SK-N-SH treated with all-trans-retinoic acid at 6 μM for 48 hours (cell line): Measurements from ENCODE around the gene TNFRSF1B.

ENCODE experiments used
- ATAC-seq: fragments of 200-7000 bp; cut with Tn5 transposase; 3 replicates; pipeline ENCODE4 v1.9.1; 2020; ENCODE audit warnings: mild to moderate bottlenecking, moderate library complexity
- ARNTL ChIP-seq: fragments of 450-650 bp; formaldehyde crosslinking; IDR thresholded peaks from 2 replicates; pipeline ENCODE4 v1.5.0; 2020; ENCODE audit warnings: low read depth, mild to moderate bottlenecking, moderate library complexity, borderline replicate concordance
- BACH2 ChIP-seq: fragments of 250-450 bp; sonication (Bioruptor Pico); IDR thresholded peaks from 2 replicates; pipeline ENCODE4 v1.9.0; 2021; ENCODE audit warnings: mild to moderate bottlenecking, borderline replicate concordance
- CSDC2 ChIP-seq: fragments of 250-450 bp; sonication (Bioruptor Pico); IDR thresholded peaks from 2 replicates; pipeline ENCODE4 v1.5.0; 2020; ENCODE audit warnings: mild to moderate bottlenecking, moderate library complexity
- CSRNP3 ChIP-seq: fragments of 250-450 bp; sonication (Bioruptor Pico); IDR thresholded peaks from 2 replicates; pipeline ENCODE4 v1.5.1; 2021; ENCODE audit warnings: mild to moderate bottlenecking, moderate library complexity
- ESRRG ChIP-seq: fragments of 250-450 bp; sonication (Bioruptor Pico); IDR thresholded peaks from 2 replicates; pipeline ENCODE4 v1.6.1; 2021; ENCODE audit warnings: mild to moderate bottlenecking
- GLIS3 ChIP-seq: fragments of 250-450 bp; sonication (Bioruptor Pico); IDR thresholded peaks from 2 replicates; pipeline ENCODE4 v1.5.0; 2020; ENCODE audit warnings: mild to moderate bottlenecking, moderate library complexity
- ISL1 ChIP-seq: fragments of 250-450 bp; sonication (Bioruptor Pico); IDR thresholded peaks from 2 replicates; pipeline ENCODE4 v2.1.2; 2022; ENCODE audit warnings: mild to moderate bottlenecking, moderate library complexity
- OSR1 ChIP-seq: fragments of 250-450 bp; sonication (Bioruptor Pico); IDR thresholded peaks from 2 replicates; pipeline ENCODE4 v1.8.0; 2022; ENCODE audit warnings: moderate library complexity, mild to moderate bottlenecking, inconsistent platforms
- POU6F1 ChIP-seq: fragments of 250-450 bp; sonication (Bioruptor Pico); IDR thresholded peaks from 2 replicates; pipeline ENCODE4 v1.8.0; 2021; ENCODE audit warnings: low read depth, mild to moderate bottlenecking, moderate library complexity, borderline replicate concordance
- PPARA ChIP-seq: fragments of 250-450 bp; sonication (Bioruptor Pico); IDR thresholded peaks from 2 replicates; pipeline ENCODE4 v1.5.0; 2020; ENCODE audit warnings: mild to moderate bottlenecking, borderline replicate concordance
- RARB ChIP-seq: fragments of 250-450 bp; sonication (Bioruptor Pico); IDR thresholded peaks from 2 replicates; pipeline ENCODE4 v1.8.0; 2021; ENCODE audit warnings: mild to moderate bottlenecking, moderate library complexity
- TOX ChIP-seq: fragments of 250-450 bp; sonication (Bioruptor Pico); IDR thresholded peaks from 2 replicates; pipeline ENCODE4 v1.8.0; 2021; ENCODE audit warnings: mild to moderate bottlenecking, moderate library complexity, borderline replicate concordance
- ZC3H10 ChIP-seq: fragments of 250-450 bp; sonication (Bioruptor Pico); IDR thresholded peaks from 2 replicates; pipeline ENCODE4 v1.5.1; 2021; ENCODE audit warnings: mild to moderate bottlenecking, moderate library complexity
- ZFP3 ChIP-seq: fragments of 250-450 bp; sonication (Bioruptor Pico); IDR thresholded peaks from 2 replicates; pipeline ENCODE4 v1.5.0; 2020; ENCODE audit warnings: mild to moderate bottlenecking, moderate library complexity
- ZFP30 ChIP-seq: fragments of 450-650 bp; formaldehyde crosslinking; IDR thresholded peaks from 2 replicates; pipeline ENCODE4 v1.5.0; 2022; ENCODE audit warnings: mild to moderate bottlenecking, moderate library complexity
- ZNF565 ChIP-seq: fragments of 450-650 bp; formaldehyde crosslinking; conservative IDR thresholded peaks from 2 replicates; pipeline ENCODE4 v1.5.0; 2020; ENCODE audit warnings: low read depth, mild to moderate bottlenecking, moderate library complexity
- ZNF70 ChIP-seq: fragments of 450-650 bp; formaldehyde crosslinking; IDR thresholded peaks from 2 replicates; pipeline ENCODE4 v1.5.0; 2020; ENCODE audit warnings: mild to moderate bottlenecking, moderate library complexity
- ZNF8 ChIP-seq: fragments of 450-650 bp; formaldehyde crosslinking; IDR thresholded peaks from 2 replicates; pipeline ENCODE4 v1.5.0; 2020; ENCODE audit warnings: mild to moderate bottlenecking, moderate library complexity
- TF ChIP-seq, protein P1 (sequence below): fragments of 250-450 bp; sonication (Bioruptor Pico); IDR thresholded peaks from 2 replicates; pipeline ENCODE4 v1.5.1; 2020; ENCODE audit warnings: low read depth, mild to moderate bottlenecking, moderate library complexity
- TF ChIP-seq, protein P2 (sequence below): fragments of 250-450 bp; sonication (Bioruptor Pico); IDR thresholded peaks from 2 replicates; pipeline ENCODE4 v1.5.0; 2020; ENCODE audit warnings: mild to moderate bottlenecking, moderate library complexity

The TNFRSF1B gene

DNA sequence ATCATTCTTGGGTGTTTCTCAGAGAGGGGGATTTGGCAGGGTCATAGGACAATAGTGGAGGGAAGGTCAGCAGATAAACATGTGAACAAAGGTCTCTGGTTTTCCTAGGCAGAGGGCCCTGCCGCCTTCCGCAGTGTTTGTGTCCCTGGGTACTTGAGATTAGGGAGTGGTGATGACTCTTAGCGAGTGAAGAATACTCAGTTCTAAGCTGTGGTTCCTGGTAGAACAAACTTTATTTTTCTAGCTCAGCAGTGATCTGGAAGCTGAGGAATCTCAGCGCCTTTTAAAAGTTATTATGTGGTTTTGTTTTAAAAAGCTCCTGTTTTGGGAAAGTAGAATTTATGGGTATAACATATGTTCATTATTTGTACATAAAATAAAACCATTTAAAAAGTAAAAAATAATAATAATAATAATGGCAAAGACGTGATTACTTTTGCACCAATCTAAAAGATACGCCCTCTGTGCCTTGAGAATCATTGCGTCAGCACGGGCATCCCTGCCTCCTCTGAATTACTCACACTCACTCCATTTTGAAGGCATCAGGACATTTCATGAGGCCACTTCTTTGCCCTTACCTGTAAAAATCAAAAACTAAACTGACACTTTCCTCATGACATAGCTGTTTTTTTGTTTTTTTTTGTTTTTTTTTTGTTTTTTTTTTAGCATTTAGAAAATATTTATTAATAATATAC, 29.7 kb upstream of the TNFRSF1B start:
- TF ChIP-seq, protein P1, sequence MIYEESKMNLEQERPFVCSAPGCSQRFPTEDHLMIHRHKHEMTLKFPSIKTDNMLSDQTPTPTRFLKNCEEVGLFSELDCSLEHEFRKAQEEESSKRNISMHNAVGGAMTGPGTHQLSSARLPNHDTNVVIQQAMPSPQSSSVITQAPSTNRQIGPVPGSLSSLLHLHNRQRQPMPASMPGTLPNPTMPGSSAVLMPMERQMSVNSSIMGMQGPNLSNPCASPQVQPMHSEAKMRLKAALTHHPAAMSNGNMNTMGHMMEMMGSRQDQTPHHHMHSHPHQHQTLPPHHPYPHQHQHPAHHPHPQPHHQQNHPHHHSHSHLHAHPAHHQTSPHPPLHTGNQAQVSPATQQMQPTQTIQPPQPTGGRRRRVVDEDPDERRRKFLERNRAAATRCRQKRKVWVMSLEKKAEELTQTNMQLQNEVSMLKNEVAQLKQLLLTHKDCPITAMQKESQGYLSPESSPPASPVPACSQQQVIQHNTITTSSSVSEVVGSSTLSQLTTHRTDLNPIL (CRISPR knock-in tag) = no peak
- ATAC-seq = no peak

- TF ChIP-seq ARNTL (CRISPR knock-in tag) (no peak), ZNF565 (no peak), OSR1 (CRISPR knock-in tag) (no peak), CSDC2 (CRISPR knock-in tag) (no peak), ISL1 (CRISPR knock-in tag) (no peak), GLIS3 (CRISPR knock-in tag) (no peak), ZFP3 (CRISPR knock-in tag) (no peak), CSRNP3 (no peak), TOX (CRISPR knock-in tag) (no peak), ZFP30 (CRISPR knock-in tag) (no peak), ZC3H10 (no peak), BACH2 (CRISPR knock-in tag) (no peak)
- TF ChIP-seq, protein P2, sequence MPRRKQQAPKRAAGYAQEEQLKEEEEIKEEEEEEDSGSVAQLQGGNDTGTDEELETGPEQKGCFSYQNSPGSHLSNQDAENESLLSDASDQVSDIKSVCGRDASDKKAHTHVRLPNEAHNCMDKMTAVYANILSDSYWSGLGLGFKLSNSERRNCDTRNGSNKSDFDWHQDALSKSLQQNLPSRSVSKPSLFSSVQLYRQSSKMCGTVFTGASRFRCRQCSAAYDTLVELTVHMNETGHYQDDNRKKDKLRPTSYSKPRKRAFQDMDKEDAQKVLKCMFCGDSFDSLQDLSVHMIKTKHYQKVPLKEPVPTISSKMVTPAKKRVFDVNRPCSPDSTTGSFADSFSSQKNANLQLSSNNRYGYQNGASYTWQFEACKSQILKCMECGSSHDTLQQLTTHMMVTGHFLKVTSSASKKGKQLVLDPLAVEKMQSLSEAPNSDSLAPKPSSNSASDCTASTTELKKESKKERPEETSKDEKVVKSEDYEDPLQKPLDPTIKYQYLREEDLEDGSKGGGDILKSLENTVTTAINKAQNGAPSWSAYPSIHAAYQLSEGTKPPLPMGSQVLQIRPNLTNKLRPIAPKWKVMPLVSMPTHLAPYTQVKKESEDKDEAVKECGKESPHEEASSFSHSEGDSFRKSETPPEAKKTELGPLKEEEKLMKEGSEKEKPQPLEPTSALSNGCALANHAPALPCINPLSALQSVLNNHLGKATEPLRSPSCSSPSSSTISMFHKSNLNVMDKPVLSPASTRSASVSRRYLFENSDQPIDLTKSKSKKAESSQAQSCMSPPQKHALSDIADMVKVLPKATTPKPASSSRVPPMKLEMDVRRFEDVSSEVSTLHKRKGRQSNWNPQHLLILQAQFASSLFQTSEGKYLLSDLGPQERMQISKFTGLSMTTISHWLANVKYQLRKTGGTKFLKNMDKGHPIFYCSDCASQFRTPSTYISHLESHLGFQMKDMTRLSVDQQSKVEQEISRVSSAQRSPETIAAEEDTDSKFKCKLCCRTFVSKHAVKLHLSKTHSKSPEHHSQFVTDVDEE (CRISPR knock-in tag) = no peak
- TF ChIP-seq, protein P1 (CRISPR knock-in tag) = no peak
- ATAC-seq = no peak
Observed at GRCh38 chr1:12138196-12139168, 28.3 kb upstream of the TNFRSF1B start.

DNA sequence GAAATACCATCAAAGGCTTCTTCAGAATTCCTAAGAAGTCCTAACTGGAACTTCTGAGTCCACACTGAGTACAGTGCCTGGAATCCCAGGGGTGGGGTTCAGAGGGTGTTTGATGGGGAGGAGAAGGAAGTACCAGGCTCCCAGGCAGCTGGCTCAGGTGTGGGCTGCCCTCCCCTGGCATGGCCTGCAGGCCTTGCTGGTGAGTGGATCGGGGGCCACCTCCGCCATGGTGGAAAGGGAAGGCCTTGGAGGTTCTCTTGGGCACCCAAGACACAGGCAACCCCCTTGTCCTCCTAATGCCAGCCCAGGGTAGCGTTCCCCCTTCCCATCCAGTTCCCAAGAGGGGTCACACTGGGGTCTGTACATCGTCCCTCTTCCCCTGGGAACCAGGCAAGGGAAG, 26.8 kb upstream of the TNFRSF1B start:
- TF ChIP-seq ISL1 (CRISPR knock-in tag) (no peak), ARNTL (CRISPR knock-in tag) (no peak), ZNF70 (CRISPR knock-in tag) (no peak), RARB (CRISPR knock-in tag) (no peak), BACH2 (CRISPR knock-in tag) (no peak), ZFP3 (CRISPR knock-in tag) (no peak), OSR1 (CRISPR knock-in tag) (no peak), POU6F1 (CRISPR knock-in tag) (no peak), ZNF8 (no peak), PPARA (CRISPR knock-in tag) (no peak), ZNF565 (no peak), ESRRG (CRISPR knock-in tag) (no peak), TOX (CRISPR knock-in tag) (no peak)
- TF ChIP-seq, protein P1 (CRISPR knock-in tag) = no peak
- no peak for ATAC-seq
